ENCODE results near the gene HSPA1A. TPM values are rescaled to one million over a fixed set of nuclear protein-coding genes. Genes with fewer than 3 reads are reported as not detected.

Gene HSPA1A
- total RNA-seq, 1 experiment from 2014 or later: 51.2 TPM

GRCh38 chr6:31847276-31847978, 32.1 kb downstream of the HSPA1A start:
- no peak overlapping the region for H3K56ac ChIP-seq (ENCODE audit: insufficient read length, low read depth, low read length)
- H2BK120ac ChIP-seq (ENCODE audit: low read depth, low read length, poor library complexity, severe bottlenecking): no peak overlapping the region
- no peak overlapping the region for H4K91ac ChIP-seq (ENCODE audit: insufficient read length, low read depth, low read length)
- peaks cover 0 to under 1% of the 10 kb centered on the region in 2 experiments; a peak in 3 of 5 replicates for H3K9me3 Mint-ChIP-seq
- no peaks in the 10 kb centered on the region for H3K79me1 ChIP-seq (ENCODE audit: insufficient read depth, low read depth, low read length, poor library complexity, severe bottlenecking)
- no peak overlapping the region for H3K4me3 Mint-ChIP-seq
- H2BK15ac ChIP-seq (ENCODE audit: low read depth, low read length): no peak overlapping the region
- no peak overlapping the region for H2BK5ac ChIP-seq (ENCODE audit: insufficient read length, low read length)
- no peak for TF ChIP-seq CTCF (conservative IDR thresholded peaks at IDR 0.05)
- no peaks in the 10 kb centered on the region for H3K27me3 Mint-ChIP-seq (ENCODE audit: low read depth)
- H3K9ac ChIP-seq (ENCODE audit: extremely low read depth, insufficient read length, low read length): no peak overlapping the region
- H4K5ac ChIP-seq (ENCODE audit: insufficient read length, low read depth, low read length): no peak overlapping the region
- no peaks in the 10 kb centered on the region for H3K4me1 ChIP-seq (ENCODE audit: insufficient read depth, low read length)
- no peak overlapping the region for H2BK20ac ChIP-seq (ENCODE audit: low read depth, low read length, poor library complexity, severe bottlenecking)
- no peak overlapping the region for H3K4me2 ChIP-seq (ENCODE audit: insufficient read depth, insufficient read length, low read length)
- no peaks in the 10 kb centered on the region for H3K79me2 ChIP-seq (ENCODE audit: insufficient read depth, low read length)
- no peak overlapping the region for H3K18ac ChIP-seq (ENCODE audit: insufficient read length, low read depth, low read length)
- H3K36me3 Mint-ChIP-seq (ENCODE audit: insufficient read depth in 1 of 3, low read depth in 3 of 3): peaks cover 0 to under 1% (median 0%) of the 10 kb centered on the region in 3 experiments; a peak in 1 of 7 replicates
- H3K4me1 Mint-ChIP-seq: 0 out of 4 replicates have a peak, but pooled peaks cover 0 to 2% of the 10 kb centered on the region in 2 experiments
- no peak overlapping the region for H3T11ph ChIP-seq (ENCODE audit: low read length)
- H3K27me3 ChIP-seq (ENCODE audit: insufficient read depth, low read length): no peaks in the 10 kb centered on the region
- no peak overlapping the region for H2AK5ac ChIP-seq (ENCODE audit: insufficient read length, low read length)
- no peaks in the 10 kb centered on the region for H3K23me2 ChIP-seq (ENCODE audit: insufficient read length, low read depth, low read length, poor library complexity, severe bottlenecking)
- no CpG with 5 or more reads among the region's 2 CpGs for whole genome bisulfite sequencing (ENCODE audit: extremely low coverage, insufficient read length, low lambda C conversion rate)
- H3K14ac ChIP-seq (ENCODE audit: insufficient read depth, low read length): no peak overlapping the region
- H4K8ac ChIP-seq (replicated peaks; ENCODE audit: insufficient read length, low read depth, low read length): no peak overlapping the region
- H3K23ac ChIP-seq (ENCODE audit: insufficient read length, low read depth, low read length): no peak overlapping the region
- H3K4ac ChIP-seq (ENCODE audit: low read depth, low read length): no peak overlapping the region
- H3K27ac Mint-ChIP-seq: no peak overlapping the region
- no peak overlapping the region for H2AFZ ChIP-seq (ENCODE audit: low read length)
- no peaks in the 10 kb centered on the region for H4K20me1 ChIP-seq (ENCODE audit: control insufficient read depth, insufficient read depth, insufficient read length)
- H3K9me3 ChIP-seq (ENCODE audit: control insufficient read depth, low read depth, low read length): no peaks in the 10 kb centered on the region
- DNase-seq: no peak
- H3K27ac ChIP-seq (ENCODE audit: insufficient read length, low read depth, low read length): no peak overlapping the region
- H2BK12ac ChIP-seq (ENCODE audit: insufficient read length, low read depth, low read length): no peak overlapping the region
